Activated naive CD8-positive, alpha-beta T cell treated with anti-CD3 and anti-CD28 coated beads, Interleukin-2, amount 50 U/mL, for 16 hours (primary cell): ENCODE measurements around the gene SIL1.
"Not testable (repeated sequence)": the region's sequence is repeated elsewhere in the genome, so short reads cannot be mapped to it uniquely, and the experiment has no call there.

Source experiments
- DNase-seq: peaks from one replicate; pipeline ENCODE4 v3.0.0-alpha.2; 2020; ENCODE audit warnings: low read depth, low spot score

Gene SIL1

DNA sequence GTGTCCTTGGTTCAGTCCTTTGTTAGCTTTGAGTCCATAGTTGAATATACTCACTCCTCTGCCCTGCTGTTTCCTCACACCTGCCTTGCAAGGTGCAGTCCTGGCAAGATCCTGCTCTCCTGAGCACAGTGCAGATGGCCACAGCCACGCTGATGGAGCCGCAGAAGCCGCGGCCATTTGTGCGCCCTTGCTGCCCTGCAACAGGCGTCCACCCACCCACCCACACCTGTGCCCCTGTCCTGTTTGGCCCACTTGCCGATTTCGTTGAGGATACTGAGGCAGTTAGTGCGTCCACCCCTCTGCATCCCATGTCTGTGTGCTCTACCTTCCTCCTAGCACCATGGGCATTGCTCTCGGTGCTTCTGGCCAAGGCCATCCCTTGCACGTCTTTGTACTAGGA is 271.9 kb downstream of the SIL1 start:
- no peak for DNase-seq

DNA sequence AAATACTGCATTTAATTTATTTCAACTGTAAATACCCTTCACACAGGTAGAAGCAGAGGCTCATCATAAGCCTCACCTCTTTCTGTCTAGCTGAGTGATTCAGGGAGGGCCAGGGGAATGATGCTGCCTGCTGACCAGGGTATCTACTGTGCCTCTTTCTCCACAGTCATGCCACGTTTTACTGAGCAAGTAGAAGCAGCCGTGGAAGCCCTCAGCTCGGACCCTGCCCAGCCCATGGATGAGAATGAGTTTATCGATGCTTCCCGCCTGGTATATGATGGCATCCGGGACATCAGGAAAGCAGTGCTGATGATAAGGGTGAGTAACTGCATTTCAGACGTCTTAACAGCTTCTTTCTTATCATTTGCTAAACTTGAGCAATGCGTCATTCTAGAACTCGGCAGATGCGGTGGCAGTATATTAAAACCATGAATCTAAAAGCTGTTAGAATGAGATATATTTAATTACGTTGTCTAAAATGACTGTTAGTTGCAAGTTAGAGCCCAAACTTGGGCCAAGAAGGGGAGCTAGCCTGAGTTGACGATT is 273.0 kb downstream of the SIL1 start:
- no peak for DNase-seq

DNA sequence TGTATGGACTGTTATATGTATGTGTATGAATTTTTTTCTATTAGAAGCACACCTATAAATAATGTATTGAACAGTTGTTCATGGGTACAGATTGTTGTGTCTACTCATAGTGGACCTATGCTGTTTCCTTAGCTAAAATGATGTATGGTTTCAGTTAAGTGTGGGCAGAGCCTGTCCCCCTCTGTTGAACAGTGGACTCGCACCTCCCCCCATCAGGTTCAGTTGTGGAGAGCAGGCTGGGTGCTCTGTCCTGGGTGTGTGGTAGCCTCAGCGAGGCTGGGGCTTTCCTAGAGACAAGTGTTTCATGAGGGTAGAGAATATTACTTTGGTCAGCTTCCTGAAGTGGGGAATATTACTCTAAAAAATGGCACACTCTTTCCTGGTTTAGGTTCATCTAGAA is 275.7 kb downstream of the SIL1 start:
- DNase-seq: no peak

DNA sequence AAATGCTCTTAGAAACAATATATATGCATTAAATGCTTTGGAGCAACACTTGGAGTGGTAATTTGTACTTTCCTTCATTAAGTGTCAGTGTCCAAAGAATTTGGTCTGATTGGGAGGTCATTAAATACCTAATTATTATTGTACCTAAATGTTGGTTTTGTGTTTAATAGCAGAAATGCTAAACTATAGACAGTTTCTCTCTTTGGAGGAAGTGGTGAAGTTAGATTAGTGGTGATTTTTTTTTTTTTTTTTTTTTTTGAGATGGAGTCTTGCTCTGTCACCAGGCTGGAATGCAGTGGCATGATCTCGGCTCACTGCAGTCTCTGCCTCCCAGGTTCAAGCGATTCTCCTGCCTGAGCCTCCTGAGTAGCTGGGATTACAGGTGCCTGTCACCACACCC is 276.8 kb downstream of the SIL1 start:
- DNase-seq: not testable (repeated sequence)

DNA sequence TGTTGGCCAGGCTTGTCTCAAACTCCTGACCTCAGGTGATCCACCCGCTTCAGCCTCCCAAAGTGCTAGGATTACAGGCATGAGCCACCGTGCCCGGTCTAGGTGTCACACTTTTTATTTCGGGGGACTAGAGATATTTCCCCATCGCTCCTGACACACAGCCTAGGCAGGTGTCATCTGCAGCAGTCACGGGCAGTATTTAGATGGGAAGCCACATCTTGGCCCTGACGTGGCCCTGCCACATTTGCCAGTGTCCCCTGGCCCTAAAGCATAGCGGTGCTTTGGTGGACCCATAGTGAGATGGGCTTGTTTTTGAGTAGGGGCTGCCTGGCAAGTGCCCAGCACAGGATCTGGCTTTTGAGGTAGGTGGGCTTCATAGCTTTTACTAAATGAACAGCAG is 278.0 kb downstream of the SIL1 start:
- DNase-seq: no peak

DNA sequence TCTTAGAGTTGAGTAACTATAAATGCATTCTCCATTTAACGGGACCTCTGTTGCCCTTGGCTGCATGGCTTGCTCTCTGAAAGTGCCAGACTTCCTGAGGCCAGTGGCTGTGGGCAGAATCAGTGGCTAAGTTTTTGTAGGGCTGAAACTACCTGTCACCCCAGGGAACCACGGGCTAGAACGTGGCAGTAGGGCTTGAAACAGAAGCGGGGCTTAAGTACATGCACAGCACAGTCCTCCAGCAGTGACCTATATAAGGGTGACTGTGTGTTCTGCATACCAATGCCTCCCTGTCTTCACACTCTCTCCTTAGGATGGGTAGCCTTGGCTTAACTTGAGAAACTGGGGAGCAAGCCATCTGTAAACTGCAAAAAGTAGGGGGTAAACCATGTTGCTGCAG is 279.5 kb downstream of the SIL1 start:
- no peak for DNase-seq

DNA sequence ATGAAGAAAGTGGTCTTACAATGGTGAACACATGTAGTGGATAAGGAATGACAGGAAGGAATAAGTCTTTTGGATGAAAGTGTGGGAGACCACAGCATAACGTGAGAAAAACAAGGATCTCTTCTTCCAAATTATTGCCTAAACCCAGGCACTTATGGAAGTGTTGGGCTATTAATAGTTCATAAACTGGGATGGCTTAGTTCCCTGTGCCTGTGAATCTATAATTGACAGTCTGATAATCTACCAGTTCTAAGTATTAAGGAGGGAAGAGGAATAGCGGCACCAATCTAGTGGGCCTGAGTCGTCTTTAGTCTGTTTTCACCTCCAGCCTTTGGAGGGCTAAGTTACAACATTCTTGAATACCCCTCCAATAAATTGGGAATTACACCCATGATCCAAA is 283.8 kb downstream of the SIL1 start:
- no peak for DNase-seq

DNA sequence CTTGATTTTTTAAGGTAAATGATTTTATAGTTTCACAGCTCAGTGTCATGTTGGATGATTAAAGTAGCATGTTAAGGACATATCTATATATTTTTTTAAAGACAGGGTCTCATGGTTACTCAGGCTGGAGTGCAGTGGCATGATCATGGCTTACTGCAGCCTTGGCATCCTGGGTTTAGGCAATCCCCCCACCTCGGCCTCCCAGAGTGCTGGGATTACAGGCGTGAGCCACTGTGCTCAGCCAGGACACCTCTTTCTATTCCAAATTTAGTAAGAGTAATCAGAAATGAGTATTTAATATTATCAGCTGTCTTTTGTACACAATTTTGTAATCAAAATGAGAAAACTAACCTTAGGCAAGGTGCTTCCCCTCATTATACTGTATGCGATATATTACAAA is 284.4 kb downstream of the SIL1 start:
- no peak for DNase-seq

DNA sequence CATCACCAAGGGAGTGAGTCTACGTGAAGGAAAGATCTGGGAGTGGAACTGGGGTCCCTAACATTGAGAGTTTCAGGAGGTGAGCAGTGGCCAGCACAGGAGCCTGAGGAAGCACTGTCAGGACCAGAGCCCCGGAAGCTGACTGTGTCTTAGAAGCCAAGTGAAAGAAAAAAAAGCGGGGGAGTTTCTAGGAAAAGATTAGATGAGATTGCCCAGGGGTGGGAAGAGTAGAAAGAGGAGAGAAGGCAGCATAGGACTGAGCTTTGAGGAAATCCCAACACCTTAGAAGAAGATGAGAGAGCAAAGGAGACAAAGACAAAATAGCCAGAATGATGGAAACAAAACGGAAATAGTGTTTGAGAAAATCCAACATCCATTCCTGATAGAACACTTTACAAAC is 286.1 kb downstream of the SIL1 start:
- no peak for DNase-seq

DNA sequence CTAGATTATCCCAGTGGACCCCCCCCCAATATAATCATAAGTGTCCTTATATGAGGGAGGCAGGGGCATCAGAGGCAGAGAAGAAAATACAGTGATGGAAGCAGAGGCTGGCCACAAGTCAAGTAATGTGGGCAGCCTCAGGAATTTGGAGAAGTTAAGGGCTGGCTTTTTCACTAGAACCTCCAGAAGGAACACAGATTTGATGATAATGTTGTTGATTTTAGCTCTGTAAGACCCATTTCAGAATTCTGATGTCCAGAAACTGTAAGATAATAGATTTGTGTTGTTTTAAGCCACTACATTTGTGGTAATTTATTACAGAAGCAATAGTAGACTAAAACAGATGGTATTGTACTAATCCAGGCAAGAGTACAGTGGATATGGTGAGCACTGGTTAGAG is 286.7 kb downstream of the SIL1 start:
- no peak for DNase-seq

DNA sequence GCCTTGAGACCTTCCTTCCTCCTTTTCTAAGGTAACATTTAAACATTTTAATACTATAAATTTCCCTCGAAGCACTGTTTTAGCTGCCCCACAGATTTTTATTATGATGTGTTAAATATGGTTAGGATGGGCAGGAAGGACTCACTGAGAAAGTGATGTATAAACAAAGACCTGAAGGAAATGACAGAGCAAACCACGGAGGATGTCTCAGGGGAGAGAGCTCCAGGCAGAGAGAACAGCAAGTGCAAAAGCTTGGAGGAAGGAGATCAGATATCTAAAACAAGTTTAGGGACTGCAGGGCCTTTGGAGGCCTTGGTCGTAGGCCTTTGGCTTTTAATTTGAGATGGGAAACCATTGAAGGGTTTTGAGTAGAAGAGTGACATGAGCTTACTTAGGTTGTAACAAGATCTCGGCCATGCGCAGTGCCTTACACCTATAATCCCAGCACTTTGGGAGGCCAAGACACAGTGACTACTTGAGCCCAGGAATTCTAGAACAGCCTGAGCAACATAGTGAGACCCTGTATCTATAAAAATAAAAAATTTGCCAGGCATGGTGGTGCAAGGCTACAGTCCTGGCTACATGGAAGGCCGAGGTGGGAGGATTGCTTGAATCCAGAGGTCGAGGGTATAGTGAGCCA is 287.5 kb downstream of the SIL1 start:
- no peak for DNase-seq

DNA sequence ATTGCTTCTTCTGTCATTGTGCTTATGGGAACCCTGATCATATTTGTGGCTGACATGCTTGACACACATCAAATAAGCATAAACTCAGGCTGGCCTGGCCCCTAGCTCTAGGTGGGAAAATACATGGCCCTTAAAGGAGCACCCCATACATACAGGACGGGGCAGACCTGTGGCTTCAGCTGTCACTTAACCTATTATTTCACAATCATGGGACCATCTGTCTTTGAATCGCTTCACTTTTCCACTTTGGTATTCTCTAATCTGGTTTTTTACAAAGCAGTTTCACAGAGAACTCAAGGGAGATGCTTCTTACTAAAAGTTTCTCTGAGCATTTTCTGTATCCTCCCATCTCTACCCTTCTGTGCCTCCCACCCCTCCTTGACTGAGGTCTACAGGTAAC is 288.4 kb downstream of the SIL1 start:
- DNase-seq: no peak

DNA sequence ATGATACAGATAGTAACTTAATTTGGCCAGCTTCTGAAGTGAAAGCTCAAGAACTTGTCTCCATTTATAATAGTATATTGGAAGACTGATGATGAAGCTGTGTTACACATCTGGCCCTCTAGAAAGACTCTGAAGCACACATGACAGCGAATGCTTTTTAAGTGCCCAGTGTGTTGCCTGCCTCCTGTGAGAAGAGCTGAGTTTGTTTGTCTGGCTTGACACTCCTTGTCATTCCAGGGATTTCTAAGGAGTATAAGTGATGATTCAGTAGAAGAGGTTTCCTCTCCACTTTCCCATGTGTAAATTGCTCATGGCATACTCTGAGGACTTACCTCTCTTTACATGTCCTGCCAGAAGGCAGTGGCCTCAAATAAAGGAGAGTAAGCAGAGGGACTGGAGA is 292.6 kb downstream of the SIL1 start:
- no peak for DNase-seq

DNA sequence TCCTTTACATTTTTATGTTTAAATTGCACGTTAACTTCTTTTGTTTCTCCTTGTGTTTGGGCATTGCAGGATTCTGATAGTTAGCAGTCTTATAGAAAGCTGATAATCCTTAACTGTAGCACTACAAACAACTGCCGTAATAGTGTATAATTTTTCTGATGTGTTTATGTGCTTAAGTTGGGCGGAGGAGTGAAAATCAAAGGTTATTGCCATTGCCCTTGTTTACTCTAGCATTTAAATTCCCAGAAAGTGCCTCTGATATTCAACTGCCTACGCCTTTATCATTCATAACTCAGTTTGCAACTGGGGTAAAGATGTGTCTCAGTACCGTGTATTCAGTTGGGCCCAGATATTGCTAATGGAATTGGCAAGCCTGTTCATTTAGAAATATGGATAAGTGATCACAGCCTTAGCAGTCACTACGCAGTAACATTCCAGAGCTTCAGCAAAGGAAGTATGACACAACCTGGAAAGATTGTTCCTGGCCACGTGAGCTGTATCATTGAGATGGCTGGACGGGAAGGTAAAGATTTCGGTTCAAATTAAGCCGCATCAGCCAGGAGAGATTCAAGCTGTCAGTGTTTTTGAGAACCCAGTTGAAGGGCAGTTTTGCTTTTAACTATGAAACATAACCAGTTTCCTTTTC is 294.9 kb downstream of the SIL1 start:
- DNase-seq: no peak

DNA sequence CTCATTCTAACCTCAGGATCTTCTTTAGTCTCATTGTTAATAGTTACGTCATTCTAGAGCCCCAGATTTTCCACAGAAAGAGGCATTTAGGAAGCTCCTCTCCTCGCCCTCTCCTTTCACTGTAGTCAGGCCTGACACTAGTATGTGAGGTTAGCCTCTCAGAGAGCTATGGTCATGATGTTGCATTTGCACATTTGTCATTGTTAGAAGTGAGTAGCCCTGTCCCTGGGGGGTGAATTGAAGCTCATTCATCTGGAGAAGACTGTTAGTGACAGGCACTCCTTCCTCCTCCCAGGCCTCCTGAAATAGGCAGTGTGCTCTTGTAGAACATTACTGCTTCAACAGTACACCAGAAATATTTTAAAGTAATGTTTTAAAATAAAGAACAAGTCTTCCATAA is 296.5 kb downstream of the SIL1 start:
- DNase-seq: no peak

DNA sequence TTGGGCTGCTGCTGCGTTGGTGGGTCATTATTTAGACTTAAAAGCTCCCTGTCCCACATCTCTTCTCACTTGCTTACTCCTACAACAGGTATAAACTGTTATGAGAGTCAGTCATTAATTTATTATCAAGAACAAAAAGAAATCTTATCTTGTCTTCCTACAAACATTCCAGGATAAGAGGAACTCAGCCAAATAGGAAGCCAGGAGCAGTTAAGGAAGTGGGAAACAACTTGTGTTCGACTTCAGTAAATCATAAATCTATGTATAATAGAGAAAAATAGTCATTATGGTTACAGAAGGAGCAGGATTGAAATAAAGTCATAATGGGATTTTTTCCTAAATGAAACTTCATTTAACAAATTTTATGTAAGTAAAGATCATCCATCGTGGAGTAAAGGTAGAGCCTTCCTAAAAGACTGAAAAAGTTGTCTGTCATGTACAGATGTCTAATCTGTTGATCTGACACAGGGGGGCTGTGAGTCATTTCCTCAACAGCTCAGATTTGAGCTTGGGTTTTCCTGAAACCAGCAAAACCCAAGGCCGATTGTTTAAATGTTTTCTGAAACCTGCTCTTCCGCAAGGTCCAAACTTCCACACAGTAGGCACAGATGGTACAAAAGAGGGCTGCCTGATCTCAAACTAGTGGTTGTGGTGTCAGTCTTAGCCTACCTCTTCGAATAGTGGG is 297.7 kb downstream of the SIL1 start:
- no peak for DNase-seq

DNA sequence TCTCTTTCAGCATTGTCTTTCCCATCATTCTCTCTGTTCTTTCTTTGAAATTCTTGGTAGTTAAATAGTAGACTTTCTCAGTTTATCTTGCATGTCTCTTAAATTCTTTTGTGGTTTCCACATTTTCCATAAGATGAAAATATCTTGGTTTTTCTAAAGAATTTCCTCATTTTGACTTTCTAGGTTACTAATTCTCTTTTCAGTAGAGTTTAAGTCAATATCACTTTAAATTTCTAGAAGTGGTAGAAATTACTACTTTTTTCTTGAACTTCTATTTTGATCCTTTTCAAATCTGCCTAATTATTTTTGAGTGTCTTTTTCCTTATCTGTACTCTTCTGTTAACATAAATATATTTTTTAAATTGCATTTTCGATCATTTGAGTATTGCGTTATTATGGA is 299.4 kb downstream of the SIL1 start:
- no peak for DNase-seq

DNA sequence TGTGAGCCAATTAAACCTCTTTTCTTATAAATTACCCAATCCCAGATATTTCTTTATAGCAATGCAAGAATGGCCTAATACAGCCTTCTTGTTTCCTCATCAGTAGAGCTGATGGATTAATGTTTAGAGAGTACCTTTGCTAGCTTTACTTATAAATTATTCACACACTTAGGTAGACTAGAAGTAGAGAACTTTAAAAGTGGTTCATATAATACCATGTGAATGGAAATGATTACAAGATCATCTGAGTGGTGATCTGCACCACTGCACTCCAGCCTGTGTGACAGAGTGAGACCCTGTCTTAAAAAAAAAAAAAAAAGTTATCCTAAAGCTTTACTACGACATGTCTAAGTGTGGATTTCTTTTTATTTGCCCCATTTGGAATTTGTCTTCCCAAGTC is 299.9 kb downstream of the SIL1 start:
- no peak for DNase-seq
